HepG2 (cell line): Measurements from ENCODE around the gene L2HGDH. TPM values are rescaled to one million over a fixed set of nuclear protein-coding genes. Genes with fewer than 3 reads are reported as not detected.
A peak's percentile ranks its signal among the peaks of the same experiment; 100 is the strongest.

ENCODE experiments used
- AGO2 ChIP-seq: fragments of 200-400 bp; formaldehyde crosslinking; optimal IDR thresholded peaks from 2 replicates; pipeline ENCODE3; 2017; ENCODE audit warnings: mild to moderate bottlenecking, low read depth, low read length, moderate library complexity
- ATF3 ChIP-seq: sonication (generic); formaldehyde crosslinking; IDR thresholded peaks from 2 replicates; pipeline ENCODE4 v1.4.0; 2020; ENCODE audit warnings: missing genetic modification reagents
- BHLHE40 ChIP-seq: IDR thresholded peaks from 2 replicates; pipeline ENCODE4 v1.6.1; 2011; ENCODE audit warnings: low read length, improper control_type of control experiment
- ETV5 ChIP-seq: IDR thresholded peaks from 2 replicates; pipeline ENCODE4 v1.6.1; 2018; ENCODE audit warnings: missing biosample characterization, missing genetic modification reagents, inconsistent platforms, borderline replicate concordance
- MXI1 ChIP-seq: IDR thresholded peaks from 3 replicates; pipeline ENCODE4 v1.6.1; 2012; ENCODE audit warnings: low read depth, low read length, inconsistent platforms, borderline replicate concordance
- NCOA2 ChIP-seq: sonication (generic); formaldehyde crosslinking; IDR thresholded peaks from 2 replicates; pipeline ENCODE4 v1.8.0; 2022; ENCODE audit warnings: inconsistent platforms
- NFYC ChIP-seq: IDR thresholded peaks from 2 replicates; pipeline ENCODE4 v1.6.1; 2016; ENCODE audit warnings: missing genetic modification reagents, missing compliant biosample characterization
- RXRB ChIP-seq: IDR thresholded peaks from 2 replicates; pipeline ENCODE4 v1.6.1; 2016; ENCODE audit warnings: borderline replicate concordance, missing genetic modification reagents, missing compliant biosample characterization
- ZFY ChIP-seq: sonication (generic); formaldehyde crosslinking; IDR thresholded peaks from 2 replicates; pipeline ENCODE4 v1.4.0; 2020; ENCODE audit warnings: missing genetic modification reagents
- ZNF205 ChIP-seq: IDR thresholded peaks from 2 replicates; pipeline ENCODE4 v1.6.1; 2018; ENCODE audit warnings: missing biosample characterization, missing genetic modification reagents
- ZNF207 ChIP-seq: fragments of 450-650 bp; IDR thresholded peaks from 2 replicates; pipeline ENCODE4 v1.6.1; 2016; ENCODE audit warnings: antibody characterized with exemption, borderline replicate concordance
- ZNF333 ChIP-seq: sonication (generic); formaldehyde crosslinking; IDR thresholded peaks from 2 replicates; pipeline ENCODE4 v1.4.0; 2020; ENCODE audit warnings: mild to moderate bottlenecking, missing genetic modification reagents, borderline replicate concordance
- ZNF383 ChIP-seq: sonication (generic); formaldehyde crosslinking; IDR thresholded peaks from 2 replicates; pipeline ENCODE4 v1.4.0; 2020; ENCODE audit warnings: missing genetic modification reagents, mild to moderate bottlenecking, borderline replicate concordance
- ZNF44 ChIP-seq: sonication (generic); formaldehyde crosslinking; IDR thresholded peaks from 2 replicates; pipeline ENCODE4 v1.5.1; 2020; ENCODE audit warnings: mild to moderate bottlenecking, missing genetic modification reagents
- ZNF512B ChIP-seq: sonication (generic); formaldehyde crosslinking; IDR thresholded peaks from 2 replicates; pipeline ENCODE4 v1.5.1; 2020; ENCODE audit warnings: missing genetic modification reagents, mild to moderate bottlenecking, borderline replicate concordance
- ZNF550 ChIP-seq: sonication (generic); formaldehyde crosslinking; IDR thresholded peaks from 2 replicates; pipeline ENCODE4 v1.4.0; 2020; ENCODE audit warnings: mild to moderate bottlenecking, missing genetic modification reagents, borderline replicate concordance
- ZNF775 ChIP-seq: sonication (generic); formaldehyde crosslinking; IDR thresholded peaks from 2 replicates; pipeline ENCODE4 v1.4.0; 2020; ENCODE audit warnings: missing genetic modification reagents, mild to moderate bottlenecking, moderate library complexity, borderline replicate concordance
- ZNF777 ChIP-seq: sonication (generic); formaldehyde crosslinking; IDR thresholded peaks from 2 replicates; pipeline ENCODE4 v1.4.0; 2020; ENCODE audit warnings: missing genetic modification reagents
- polyA plus RNA-seq, 8 experiments: library from polyadenylated mRNA; depleted of rRNA in 3 of 8; stranded (reverse) in 7 of 8; unstranded in 1 of 8; fragments of >200 nt; fragmentation: Illumina TruSeq in 4 of 8; extraction: Trizol in 4 of 8; gene quantifications; 2 replicates each; pipeline versions ENCODE4 v1.2.1 to v1.2.3, GENCODE V29; 2011 to 2016; ENCODE audit warnings: low read depth in 4 of 8, missing spikeins in 1 of 8, mixed read lengths in 1 of 8; ENCODE audit not compliant: insufficient read depth in 1 of 8
- total RNA-seq, 5 experiments: library from RNA; depleted of rRNA; stranded (reverse); fragments of >200 nt; fragmentation: Illumina TruSeq; extraction: Trizol; gene quantifications; 2 replicates each; pipeline ENCODE4 v1.2.3, GENCODE V29; 2016; ENCODE audit warnings: low read depth in 1 of 5
- TF ChIP-seq, protein P1 (sequence below): sonication (generic); formaldehyde crosslinking; IDR thresholded peaks from 2 replicates; pipeline ENCODE4 v1.8.1; 2023; ENCODE audit warnings: mild to moderate bottlenecking, missing genetic modification reagents
- TF ChIP-seq, protein P2 (sequence below): sonication (generic); formaldehyde crosslinking; IDR thresholded peaks from 2 replicates; pipeline ENCODE4 v1.4.0; 2020; ENCODE audit warnings: missing genetic modification reagents, borderline replicate concordance

Gene L2HGDH
- total and polyA plus RNA-seq, 2 of the 13 experiments (the other 11 are each of a cell fraction or from before 2014, with no cell fraction given) = 3.3 to 5.0 TPM

- TF ChIP-seq ZNF512B (CRISPR knock-in tag) (no peak), BHLHE40 (no peak), NFYC (CRISPR knock-in tag) (no peak), ETV5 (peak; percentile 12; the same call in 1 of the 2 replicates), RXRB (no peak), ZNF775 (CRISPR knock-in tag) (no peak), AGO2 (no peak), ZNF777 (CRISPR knock-in tag) (peak; percentile 97), ZNF205 (CRISPR knock-in tag) (no peak; the same call in 1 of the 2 replicates), MXI1 (peak; percentile 19; the same call in 1 of the 3 replicates), ZNF207 (no peak), ZNF550 (CRISPR knock-in tag) (no peak), NCOA2 (CRISPR knock-in tag) (no peak; the same call in 1 of the 2 replicates), ZNF44 (CRISPR knock-in tag) (no peak), ZNF383 (CRISPR knock-in tag) (0 out of 2 replicates have a peak, but pooled peaks have one; percentile 67), ZNF333 (CRISPR knock-in tag) (peak; percentile 88; the same call in 1 of the 2 replicates), ZFY (CRISPR knock-in tag) (peak; percentile 88), ATF3 (0 out of 2 replicates have a peak, but pooled peaks have one; percentile 49)
- TF ChIP-seq, protein P1, sequence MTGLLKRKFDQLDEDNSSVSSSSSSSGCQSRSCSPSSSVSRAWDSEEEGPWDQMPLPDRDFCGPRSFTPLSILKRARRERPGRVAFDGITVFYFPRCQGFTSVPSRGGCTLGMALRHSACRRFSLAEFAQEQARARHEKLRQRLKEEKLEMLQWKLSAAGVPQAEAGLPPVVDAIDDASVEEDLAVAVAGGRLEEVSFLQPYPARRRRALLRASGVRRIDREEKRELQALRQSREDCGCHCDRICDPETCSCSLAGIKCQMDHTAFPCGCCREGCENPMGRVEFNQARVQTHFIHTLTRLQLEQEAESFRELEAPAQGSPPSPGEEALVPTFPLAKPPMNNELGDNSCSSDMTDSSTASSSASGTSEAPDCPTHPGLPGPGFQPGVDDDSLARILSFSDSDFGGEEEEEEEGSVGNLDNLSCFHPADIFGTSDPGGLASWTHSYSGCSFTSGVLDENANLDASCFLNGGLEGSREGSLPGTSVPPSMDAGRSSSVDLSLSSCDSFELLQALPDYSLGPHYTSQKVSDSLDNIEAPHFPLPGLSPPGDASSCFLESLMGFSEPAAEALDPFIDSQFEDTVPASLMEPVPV (CRISPR knock-in tag) = no peak
- TF ChIP-seq, protein P2, sequence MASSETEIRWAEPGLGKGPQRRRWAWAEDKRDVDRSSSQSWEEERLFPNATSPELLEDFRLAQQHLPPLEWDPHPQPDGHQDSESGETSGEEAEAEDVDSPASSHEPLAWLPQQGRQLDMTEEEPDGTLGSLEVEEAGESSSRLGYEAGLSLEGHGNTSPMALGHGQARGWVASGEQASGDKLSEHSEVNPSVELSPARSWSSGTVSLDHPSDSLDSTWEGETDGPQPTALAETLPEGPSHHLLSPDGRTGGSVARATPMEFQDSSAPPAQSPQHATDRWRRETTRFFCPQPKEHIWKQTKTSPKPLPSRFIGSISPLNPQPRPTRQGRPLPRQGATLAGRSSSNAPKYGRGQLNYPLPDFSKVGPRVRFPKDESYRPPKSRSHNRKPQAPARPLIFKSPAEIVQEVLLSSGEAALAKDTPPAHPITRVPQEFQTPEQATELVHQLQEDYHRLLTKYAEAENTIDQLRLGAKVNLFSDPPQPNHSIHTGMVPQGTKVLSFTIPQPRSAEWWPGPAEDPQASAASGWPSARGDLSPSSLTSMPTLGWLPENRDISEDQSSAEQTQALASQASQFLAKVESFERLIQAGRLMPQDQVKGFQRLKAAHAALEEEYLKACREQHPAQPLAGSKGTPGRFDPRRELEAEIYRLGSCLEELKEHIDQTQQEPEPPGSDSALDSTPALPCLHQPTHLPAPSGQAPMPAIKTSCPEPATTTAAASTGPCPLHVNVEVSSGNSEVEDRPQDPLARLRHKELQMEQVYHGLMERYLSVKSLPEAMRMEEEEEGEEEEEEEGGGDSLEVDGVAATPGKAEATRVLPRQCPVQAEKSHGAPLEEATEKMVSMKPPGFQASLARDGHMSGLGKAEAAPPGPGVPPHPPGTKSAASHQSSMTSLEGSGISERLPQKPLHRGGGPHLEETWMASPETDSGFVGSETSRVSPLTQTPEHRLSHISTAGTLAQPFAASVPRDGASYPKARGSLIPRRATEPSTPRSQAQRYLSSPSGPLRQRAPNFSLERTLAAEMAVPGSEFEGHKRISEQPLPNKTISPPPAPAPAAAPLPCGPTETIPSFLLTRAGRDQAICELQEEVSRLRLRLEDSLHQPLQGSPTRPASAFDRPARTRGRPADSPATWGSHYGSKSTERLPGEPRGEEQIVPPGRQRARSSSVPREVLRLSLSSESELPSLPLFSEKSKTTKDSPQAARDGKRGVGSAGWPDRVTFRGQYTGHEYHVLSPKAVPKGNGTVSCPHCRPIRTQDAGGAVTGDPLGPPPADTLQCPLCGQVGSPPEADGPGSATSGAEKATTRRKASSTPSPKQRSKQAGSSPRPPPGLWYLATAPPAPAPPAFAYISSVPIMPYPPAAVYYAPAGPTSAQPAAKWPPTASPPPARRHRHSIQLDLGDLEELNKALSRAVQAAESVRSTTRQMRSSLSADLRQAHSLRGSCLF (CRISPR knock-in tag) = no peak
These were observed 80.4 kb downstream of the L2HGDH start, which contains the start of gene SOS2 (continued) for GRCh38 chr14:50231475-50232275.
